HG03575 (cell line): ENCODE measurements around the gene VWA8.

Experiments
- ATAC-seq: cut with Tn5 transposase; IDR thresholded peaks from one replicate; pipeline ENCODE4 v1.9.1; 2021; ENCODE audit not compliant: unreplicated experiment, insufficient number of reproducible peaks, low FRiP score; ENCODE audit errors: extremely low read depth

The VWA8 gene

GRCh38 chr13:41960637-41961465 is at the start of gene VWA8:
TSS of gene VWA8 (minus strand) at chr13:41961109. CDS start at chr13:41961015, 94 bp downstream.
- no peak for ATAC-seq

- no peak for ATAC-seq
Observed at GRCh38 chr13:42009057-42009456, 48.1 kb upstream of the VWA8 start.

- no peak for ATAC-seq
Observed at GRCh38 chr13:42007844-42008243, 46.9 kb upstream of the VWA8 start.

- ATAC-seq: no peak
Observed at GRCh38 chr13:42002066-42002465, 41.2 kb upstream of the VWA8 start.

- ATAC-seq: no peak
Observed at GRCh38 chr13:42001580-42001979, 40.7 kb upstream of the VWA8 start.

- ATAC-seq: no peak
Observed at GRCh38 chr13:42000846-42001245, 39.9 kb upstream of the VWA8 start.

- ATAC-seq: no peak
Observed at GRCh38 chr13:41997396-41997795, 36.5 kb upstream of the VWA8 start.

- ATAC-seq: no peak
Observed at GRCh38 chr13:41995946-41996345, 35.0 kb upstream of the VWA8 start.

GRCh38 chr13:41995336-41995735 is 34.4 kb upstream of the VWA8 start:
- ATAC-seq: no peak

- no peak for ATAC-seq
Observed at GRCh38 chr13:41994696-41995095, 33.8 kb upstream of the VWA8 start.

- no peak for ATAC-seq
Observed at GRCh38 chr13:41991936-41992335, 31.0 kb upstream of the VWA8 start.

GRCh38 chr13:41988244-41988643 is 27.3 kb upstream of the VWA8 start:
- ATAC-seq: no peak

GRCh38 chr13:41985788-41986508 is 25.0 kb upstream of the VWA8 start:
- no peak for ATAC-seq

GRCh38 chr13:41981951-41982715 is 21.2 kb upstream of the VWA8 start:
- no peak for ATAC-seq

GRCh38 chr13:41978007-41978406 is 17.1 kb upstream of the VWA8 start:
- ATAC-seq: no peak

GRCh38 chr13:41976476-41976875 is 15.6 kb upstream of the VWA8 start:
- no peak for ATAC-seq

GRCh38 chr13:41974262-41974900 is 13.5 kb upstream of the VWA8 start:
- ATAC-seq: no peak

GRCh38 chr13:41973247-41973741 is 12.4 kb upstream of the VWA8 start:
- no peak for ATAC-seq

- no peak for ATAC-seq
Observed at GRCh38 chr13:41971848-41972247, 10.9 kb upstream of the VWA8 start.
